Measurements from ENCODE around the gene AKT1. TPM values are rescaled to one million over a fixed set of nuclear protein-coding genes. Genes with fewer than 3 reads are reported as not detected.
A peak's percentile ranks its signal among the peaks of the same experiment; 100 is the strongest.

Gene AKT1
- total RNA-seq, 6 experiments from 2014 or later: 66.7 to 92.1 (median 83.9) TPM

GRCh38 chr14:104792101-104792884 lies 3.3 kb downstream of the AKT1 start:
- peaks cover 0 to 3% (median 0%) of the 10 kb centered on the region in 4 donors for H3K36me3 ChIP-seq
- peak overlapping the region in 2 of 3 donors; percentile 64 to 67 for H3K27ac ChIP-seq
- intact Hi-C loops (cut with DNase I): no loop called here
- no peak for TF ChIP-seq CTCF (IDR thresholded peaks at IDR 0.05)
- peak; percentile 44 for TF ChIP-seq POLR2A (IDR thresholded peaks at IDR 0.05)
- peak overlapping the region in 1 of 3 donors; percentile 16 for H3K4me3 ChIP-seq
- ATAC-seq (peak; percentile 74 to 84 (median 80)), DNase-seq (peak; percentile 91 to 96 (median 96))
- no peaks in the 10 kb centered on the region for H3K9me3 ChIP-seq
- WGBS (ENCODE audit: insufficient coverage, low coverage, low lambda C conversion rate, missing lambda C conversion rate): 4% methylated on average over 4 of the region's 25 CpGs
- H3K4me1 ChIP-seq: peaks cover 0 to 77% (median 40%) of the 10 kb centered on the region in 4 donors
- H3K27me3 ChIP-seq: no peaks in the 10 kb centered on the region

GRCh38 chr14:104791425-104791824 lies 4.1 kb downstream of the AKT1 start:
- intact Hi-C loops (cut with DNase I): no loop called here
- Histone ChIP-seq H3K9me3 (no peaks in the 10 kb centered on the region), H3K27ac (peak overlapping the region in 2 of 3 donors; percentile 31 to 67), H3K27me3 (no peaks in the 10 kb centered on the region), H3K4me3 (peak overlapping the region in 1 of 3 donors; percentile 16), H3K36me3 (peaks cover 0 to 3% (median 0%) of the 10 kb centered on the region in 4 donors), H3K4me1 (peaks cover 0 to 86% (median 43%) of the 10 kb centered on the region in 4 donors)
- WGBS (ENCODE audit: insufficient coverage, low coverage, low lambda C conversion rate, missing lambda C conversion rate): 57% methylated on average over 5 of the region's 9 CpGs
- DNase-seq: no peak
- no peak for TF ChIP-seq CTCF (IDR thresholded peaks at IDR 0.05)
- no peak for TF ChIP-seq POLR2A (IDR thresholded peaks at IDR 0.05)
- ATAC-seq: no peak

- intact Hi-C loops (cut with DNase I): no loop called here
- H3K27ac ChIP-seq: peak overlapping the region in 1 of 3 donors; percentile 67
Measured at GRCh38 chr14:104789752-104790743, 5.5 kb downstream of the AKT1 start.

More at GRCh38 chr14:104789752-104790743, 5.5 kb downstream of the AKT1 start:
- TF ChIP-seq CTCF (IDR thresholded peaks at IDR 0.05): no peak
- TF ChIP-seq POLR2A (IDR thresholded peaks at IDR 0.05): no peak
- peak in 2 of 4 donors; percentile 3 to 28 for ATAC-seq
- no peaks in the 10 kb centered on the region for H3K27me3 ChIP-seq
- H3K4me1 ChIP-seq: peaks cover 0 to 80% (median 43%) of the 10 kb centered on the region in 4 donors
- H3K36me3 ChIP-seq: peaks cover 0 to 3% (median 0%) of the 10 kb centered on the region in 4 donors
- DNase-seq: no peak
- no peak overlapping the region for H3K4me3 ChIP-seq
- WGBS (ENCODE audit: insufficient coverage, low coverage, low lambda C conversion rate, missing lambda C conversion rate): 38% methylated on average over 3 of the region's 31 CpGs
- H3K9me3 ChIP-seq: no peaks in the 10 kb centered on the region
